ENCODE data around the gene PKP4. TPM values are rescaled to one million over a fixed set of nuclear protein-coding genes. Genes with fewer than 3 reads are reported as not detected.
A peak's percentile ranks its signal among the peaks of the same experiment; 100 is the strongest.
"Not testable (repeated sequence)": the region's sequence is repeated elsewhere in the genome, so short reads cannot be mapped to it uniquely, and the experiment has no call there.

Gene PKP4
- 7.9 TPM for total RNA-seq

GRCh38 chr2:158456309-158457066 is at the start of gene PKP4, which contains the start of gene CCDC148:
Gene PKP4, plus strand, starts transcription at chr2:158456952. Its CDS starts 76,233 bp downstream, at chr2:158533185.
Gene CCDC148, minus strand, starts transcription at chr2:158456753. Its CDS starts 314 bp downstream, at chr2:158456439.
- H3K4me1 ChIP-seq (ENCODE audit: insufficient read depth, low read length) = peaks cover 19% of the 10 kb centered on the region
- H3K4me3 ChIP-seq (ENCODE audit: low read length) = peak within 1 kb of the TSS; percentile 65
- H3K9me3 ChIP-seq (ENCODE audit: low read depth, low read length) = no peaks in the 10 kb centered on the region
- H3K27me3 ChIP-seq (ENCODE audit: insufficient read depth, low read length) = peaks cover 6% of the 10 kb centered on the region

GRCh38 chr2:158407031-158407430 is 49.7 kb upstream of the PKP4 start:
- Histone ChIP-seq H3K27me3 (ENCODE audit: insufficient read depth, low read length) (peaks cover 2% of the 10 kb centered on the region), H3K4me3 (ENCODE audit: low read length) (no peak overlapping the region), H3K9me3 (ENCODE audit: low read depth, low read length) (peaks cover 12% of the 10 kb centered on the region), H3K4me1 (ENCODE audit: insufficient read depth, low read length) (no peaks in the 10 kb centered on the region)

- peaks cover 4% of the 10 kb centered on the region for H3K27me3 ChIP-seq (ENCODE audit: insufficient read depth, low read length)
- no peak overlapping the region for H3K4me3 ChIP-seq (ENCODE audit: low read length)
- peaks cover 12% of the 10 kb centered on the region for H3K9me3 ChIP-seq (ENCODE audit: low read depth, low read length)
- H3K4me1 ChIP-seq (ENCODE audit: insufficient read depth, low read length) = no peaks in the 10 kb centered on the region
Measured at GRCh38 chr2:158410132-158410531, 46.6 kb upstream of the PKP4 start.

GRCh38 chr2:158411748-158412147 is 45.0 kb upstream of the PKP4 start:
- peaks cover 4% of the 10 kb centered on the region for H3K27me3 ChIP-seq (ENCODE audit: insufficient read depth, low read length)
- H3K4me3 ChIP-seq (ENCODE audit: low read length) = no peak overlapping the region
- peaks cover 12% of the 10 kb centered on the region for H3K9me3 ChIP-seq (ENCODE audit: low read depth, low read length)
- H3K4me1 ChIP-seq (ENCODE audit: insufficient read depth, low read length) = no peaks in the 10 kb centered on the region

GRCh38 chr2:158412206-158412605 is 44.5 kb upstream of the PKP4 start:
- H3K9me3 ChIP-seq (ENCODE audit: low read depth, low read length) = peaks cover 12% of the 10 kb centered on the region
- no peak overlapping the region for H3K4me3 ChIP-seq (ENCODE audit: low read length)
- H3K4me1 ChIP-seq (ENCODE audit: insufficient read depth, low read length) = no peaks in the 10 kb centered on the region
- H3K27me3 ChIP-seq (ENCODE audit: insufficient read depth, low read length) = peaks cover 4% of the 10 kb centered on the region

- H3K27me3 ChIP-seq (ENCODE audit: insufficient read depth, low read length) = peaks cover 4% of the 10 kb centered on the region
- peaks cover 12% of the 10 kb centered on the region for H3K9me3 ChIP-seq (ENCODE audit: low read depth, low read length)
Measured at GRCh38 chr2:158413581-158413980, 43.2 kb upstream of the PKP4 start.

GRCh38 chr2:158414538-158414937 is 42.2 kb upstream of the PKP4 start:
- peaks cover 12% of the 10 kb centered on the region for H3K9me3 ChIP-seq (ENCODE audit: low read depth, low read length)
- H3K27me3 ChIP-seq (ENCODE audit: insufficient read depth, low read length) = peaks cover 4% of the 10 kb centered on the region
- no peaks in the 10 kb centered on the region for H3K4me1 ChIP-seq (ENCODE audit: insufficient read depth, low read length)
- H3K4me3 ChIP-seq (ENCODE audit: low read length) = no peak overlapping the region

More at GRCh38 chr2:158413581-158413980, 43.2 kb upstream of the PKP4 start:
- Histone ChIP-seq H3K4me3 (ENCODE audit: low read length) (no peak overlapping the region), H3K4me1 (ENCODE audit: insufficient read depth, low read length) (no peaks in the 10 kb centered on the region)

GRCh38 chr2:158432117-158432516 is 24.6 kb upstream of the PKP4 start:
- peaks cover 12% of the 10 kb centered on the region for H3K9me3 ChIP-seq (ENCODE audit: low read depth, low read length)
- H3K27me3 ChIP-seq (ENCODE audit: insufficient read depth, low read length) = no peaks in the 10 kb centered on the region
- no peaks in the 10 kb centered on the region for H3K4me1 ChIP-seq (ENCODE audit: insufficient read depth, low read length)
- H3K4me3 ChIP-seq (ENCODE audit: low read length) = no peak overlapping the region

- H3K4me1 ChIP-seq (ENCODE audit: insufficient read depth, low read length); H3K4me3 ChIP-seq (ENCODE audit: low read length); H3K27me3 ChIP-seq (ENCODE audit: insufficient read depth, low read length): not testable (repeated sequence)
- peaks cover 12% of the 10 kb centered on the region for H3K9me3 ChIP-seq (ENCODE audit: low read depth, low read length)
Measured at GRCh38 chr2:158433716-158434115, 23.0 kb upstream of the PKP4 start.

- not testable (repeated sequence) for H3K9me3 ChIP-seq (ENCODE audit: low read depth, low read length); H3K4me1 ChIP-seq (ENCODE audit: insufficient read depth, low read length); H3K27me3 ChIP-seq (ENCODE audit: insufficient read depth, low read length); H3K4me3 ChIP-seq (ENCODE audit: low read length)
Measured at GRCh38 chr2:158439062-158439461, 17.7 kb upstream of the PKP4 start.

- H3K9me3 ChIP-seq (ENCODE audit: low read depth, low read length) = no peaks in the 10 kb centered on the region
- no peaks in the 10 kb centered on the region for H3K4me1 ChIP-seq (ENCODE audit: insufficient read depth, low read length)
- no peaks in the 10 kb centered on the region for H3K27me3 ChIP-seq (ENCODE audit: insufficient read depth, low read length)
- H3K4me3 ChIP-seq (ENCODE audit: low read length) = no peak overlapping the region
Measured at GRCh38 chr2:158443606-158444005, 13.1 kb upstream of the PKP4 start.

GRCh38 chr2:158457092-158457825 is 507 bp downstream of the PKP4 start:
- Histone ChIP-seq H3K4me1 (ENCODE audit: insufficient read depth, low read length) (peaks cover 19% of the 10 kb centered on the region), H3K9me3 (ENCODE audit: low read depth, low read length) (no peaks in the 10 kb centered on the region), H3K27me3 (ENCODE audit: insufficient read depth, low read length) (peaks cover 6% of the 10 kb centered on the region), H3K4me3 (ENCODE audit: low read length) (peak overlapping the region; percentile 65)

GRCh38 chr2:158457826-158458616 is 1.3 kb downstream of the PKP4 start:
- H3K9me3 ChIP-seq (ENCODE audit: low read depth, low read length) = no peaks in the 10 kb centered on the region
- H3K27me3 ChIP-seq (ENCODE audit: insufficient read depth, low read length) = peaks cover 6% of the 10 kb centered on the region
- H3K4me3 ChIP-seq (ENCODE audit: low read length) = peak overlapping the region; percentile 65
- peaks cover 19% of the 10 kb centered on the region for H3K4me1 ChIP-seq (ENCODE audit: insufficient read depth, low read length)

- Histone ChIP-seq H3K4me3 (ENCODE audit: low read length) (peak overlapping the region; percentile 65), H3K27me3 (ENCODE audit: insufficient read depth, low read length) (peaks cover 3% of the 10 kb centered on the region), H3K9me3 (ENCODE audit: low read depth, low read length) (no peaks in the 10 kb centered on the region), H3K4me1 (ENCODE audit: insufficient read depth, low read length) (peaks cover 19% of the 10 kb centered on the region)
Measured at GRCh38 chr2:158458617-158458920, 1.8 kb downstream of the PKP4 start.
